Activated CD4-positive, alpha-beta T cell treated with anti-CD3 and anti-CD28 coated beads, Interleukin-2, amount 10 ng/mL, durations not matched to agents 7 days and 5 days (primary cell): ENCODE data around the gene CSF3R. TPM values are rescaled to one million over a fixed set of nuclear protein-coding genes. Genes with fewer than 3 reads are reported as not detected.

ENCODE experiments used
- CTCF ChIA-PET: fragments of 350-600 bp; sonication (Branson Sonifier 250); formaldehyde crosslinking; loops from one replicate; lab custom pipeline; 2021; ENCODE audit warnings: antibody characterized with exemption; lab: Charles Lee
- POLR2A ChIA-PET: fragments of 350-600 bp; sonication (Branson Sonifier 250); formaldehyde crosslinking; loops from one replicate; lab custom pipeline; 2021; ENCODE audit warnings: antibody characterized with exemption; lab: Charles Lee
- DNase-seq: peaks from one replicate; pipeline ENCODE4 v3.0.0-alpha.2; 2020
- H3K27ac Mint-ChIP-seq: one replicate; pipeline ENCODE4 v1.8.0; 2021; ENCODE audit warnings: mild to moderate bottlenecking, moderate library complexity, mixed read lengths
- H3K27me3 Mint-ChIP-seq: one replicate; pipeline ENCODE4 v1.8.0; 2021; ENCODE audit warnings: mixed read lengths
- H3K36me3 Mint-ChIP-seq: one replicate; pipeline ENCODE4 v1.8.0; 2021; ENCODE audit warnings: low read depth, mixed read lengths
- H3K4me1 Mint-ChIP-seq: one replicate; pipeline ENCODE4 v1.8.0; 2021; ENCODE audit warnings: mixed read lengths
- H3K4me3 Mint-ChIP-seq: one replicate; pipeline ENCODE4 v1.8.0; 2021; ENCODE audit warnings: mild to moderate bottlenecking, moderate library complexity, mixed read lengths
- H3K9me3 Mint-ChIP-seq: one replicate; pipeline ENCODE4 v1.8.0; 2021; ENCODE audit warnings: mixed read lengths
- total RNA-seq, 2 experiments: library from RNA; stranded (reverse); gene quantifications; one replicate each; pipeline ENCODE4 v1.2.3, GENCODE V29; 2021

The CSF3R gene
- total RNA-seq, result under 1 TPM; 0.29 to 0.32 TPM

- H3K4me3 Mint-ChIP-seq, result peak within 1 kb of the TSS; percentile 2
- no peak for DNase-seq
- H3K27me3 Mint-ChIP-seq, result peaks cover 1% of the 10 kb centered on the region
- H3K27ac Mint-ChIP-seq, result peak within 1 kb of the TSS; percentile 80
- H3K9me3 Mint-ChIP-seq, result no peaks in the 10 kb centered on the region
- H3K36me3 Mint-ChIP-seq, result no peaks in the 10 kb centered on the region
- ChIA-PET POLR2A (no interaction called here), CTCF (interaction anchor here (0.9 kb wide), 1 partner anchor 10 kb away, joined by 4 read pairs; no protein-coding TSS in a partner anchor)
- H3K4me1 Mint-ChIP-seq, result peaks cover 12% of the 10 kb centered on the region
Observed at GRCh38 chr1:36482724-36483388, at the start of gene CSF3R. TSS of gene CSF3R (minus strand) at chr1:36482913. CDS start at chr1:36479496, 3,417 bp downstream.

GRCh38 chr1:36531833-36532232, 49.1 kb upstream of the CSF3R start:
- no peak for DNase-seq
- CTCF ChIA-PET, result no interaction called here
- H3K27ac Mint-ChIP-seq, result no peak overlapping the region
- no peaks in the 10 kb centered on the region for H3K9me3 Mint-ChIP-seq
- no peak overlapping the region for H3K4me3 Mint-ChIP-seq
- no peaks in the 10 kb centered on the region for H3K4me1 Mint-ChIP-seq
- H3K27me3 Mint-ChIP-seq, result peaks cover 10% of the 10 kb centered on the region
- no peaks in the 10 kb centered on the region for H3K36me3 Mint-ChIP-seq
- POLR2A ChIA-PET, result no interaction called here

GRCh38 chr1:36530791-36531190, 48.1 kb upstream of the CSF3R start:
- CTCF ChIA-PET, result interaction anchor here (0.6 kb wide), 1 partner anchor 1500 kb away, joined by 5 read pairs; no protein-coding TSS in a partner anchor
- Mint-ChIP-seq H3K4me1 (no peaks in the 10 kb centered on the region), H3K9me3 (no peaks in the 10 kb centered on the region), H3K4me3 (no peak overlapping the region), H3K27me3 (peaks cover 5% of the 10 kb centered on the region), H3K27ac (no peak overlapping the region), H3K36me3 (no peaks in the 10 kb centered on the region)
- POLR2A ChIA-PET, result no interaction called here
- no peak for DNase-seq

- Mint-ChIP-seq H3K27me3 (peaks cover 5% of the 10 kb centered on the region), H3K36me3 (no peaks in the 10 kb centered on the region), H3K4me3 (no peak overlapping the region), H3K4me1 (no peaks in the 10 kb centered on the region), H3K9me3 (no peaks in the 10 kb centered on the region), H3K27ac (no peak overlapping the region)
- CTCF ChIA-PET, result no interaction called here
- DNase-seq, result no peak
- POLR2A ChIA-PET, result no interaction called here
Observed at GRCh38 chr1:36530261-36530660, 47.5 kb upstream of the CSF3R start.

GRCh38 chr1:36529769-36530260, 47.1 kb upstream of the CSF3R start:
- CTCF ChIA-PET, result no interaction called here
- DNase-seq, result no peak
- POLR2A ChIA-PET, result no interaction called here
- no peaks in the 10 kb centered on the region for H3K4me1 Mint-ChIP-seq
- H3K9me3 Mint-ChIP-seq, result no peaks in the 10 kb centered on the region
- no peak overlapping the region for H3K4me3 Mint-ChIP-seq
- H3K27ac Mint-ChIP-seq, result no peak overlapping the region
- H3K36me3 Mint-ChIP-seq, result no peaks in the 10 kb centered on the region
- H3K27me3 Mint-ChIP-seq, result peaks cover 3% of the 10 kb centered on the region

GRCh38 chr1:36528361-36529349, 45.9 kb upstream of the CSF3R start:
- H3K27me3 Mint-ChIP-seq, result peaks cover 3% of the 10 kb centered on the region
- DNase-seq, result no peak
- H3K36me3 Mint-ChIP-seq, result no peaks in the 10 kb centered on the region
- peaks cover 7% of the 10 kb centered on the region for H3K4me1 Mint-ChIP-seq
- ChIA-PET CTCF (no interaction called here), POLR2A (no interaction called here)
- H3K27ac Mint-ChIP-seq, result no peak overlapping the region
- H3K9me3 Mint-ChIP-seq, result no peaks in the 10 kb centered on the region
- no peak overlapping the region for H3K4me3 Mint-ChIP-seq

GRCh38 chr1:36525166-36525565, 42.5 kb upstream of the CSF3R start:
- H3K4me3 Mint-ChIP-seq, result no peak overlapping the region
- H3K4me1 Mint-ChIP-seq, result peaks cover 8% of the 10 kb centered on the region
- H3K36me3 Mint-ChIP-seq, result no peaks in the 10 kb centered on the region
- DNase-seq, result no peak
- H3K27me3 Mint-ChIP-seq, result no peaks in the 10 kb centered on the region
- ChIA-PET CTCF (interaction anchor here (0.6 to 1.5 kb wide), 2 partner anchors 9 to 48 kb away, joined by 3 to 10 read pairs; no protein-coding TSS in a partner anchor), POLR2A (no interaction called here)
- H3K27ac Mint-ChIP-seq, result no peak overlapping the region
- no peaks in the 10 kb centered on the region for H3K9me3 Mint-ChIP-seq

GRCh38 chr1:36524359-36525062, 41.8 kb upstream of the CSF3R start:
- CTCF ChIA-PET, result interaction anchor here (1.5 kb wide), 1 partner anchor 8 kb away, joined by 10 read pairs; no protein-coding TSS in a partner anchor
- Mint-ChIP-seq H3K4me1 (peaks cover 8% of the 10 kb centered on the region), H3K27ac (no peak overlapping the region), H3K36me3 (no peaks in the 10 kb centered on the region), H3K4me3 (no peak overlapping the region), H3K27me3 (no peaks in the 10 kb centered on the region), H3K9me3 (no peaks in the 10 kb centered on the region)
- DNase-seq, result no peak
- POLR2A ChIA-PET, result no interaction called here

GRCh38 chr1:36523850-36524249, 41.1 kb upstream of the CSF3R start:
- DNase-seq, result no peak
- ChIA-PET POLR2A (no interaction called here), CTCF (no interaction called here)
- H3K27me3 Mint-ChIP-seq, result no peaks in the 10 kb centered on the region
- H3K4me1 Mint-ChIP-seq, result peaks cover 8% of the 10 kb centered on the region
- no peaks in the 10 kb centered on the region for H3K9me3 Mint-ChIP-seq
- H3K27ac Mint-ChIP-seq, result no peak overlapping the region
- H3K36me3 Mint-ChIP-seq, result no peaks in the 10 kb centered on the region
- no peak overlapping the region for H3K4me3 Mint-ChIP-seq

GRCh38 chr1:36523230-36523495, 40.5 kb upstream of the CSF3R start:
- POLR2A ChIA-PET, result no interaction called here

GRCh38 chr1:36522461-36523229, 39.9 kb upstream of the CSF3R start:
- no peak for DNase-seq
- Mint-ChIP-seq H3K27me3 (no peaks in the 10 kb centered on the region), H3K36me3 (no peaks in the 10 kb centered on the region), H3K27ac (no peak overlapping the region), H3K4me3 (no peak overlapping the region), H3K9me3 (no peaks in the 10 kb centered on the region), H3K4me1 (peaks cover 8% of the 10 kb centered on the region)
- CTCF ChIA-PET, result interaction anchor here (0.5 kb wide), 1 partner anchor 1460 kb away, joined by 3 read pairs; no protein-coding TSS in a partner anchor
- POLR2A ChIA-PET, result no interaction called here

More at GRCh38 chr1:36523230-36523495, 40.5 kb upstream of the CSF3R start:
- Mint-ChIP-seq H3K4me3 (no peak overlapping the region), H3K36me3 (no peaks in the 10 kb centered on the region), H3K27me3 (no peaks in the 10 kb centered on the region), H3K4me1 (peaks cover 8% of the 10 kb centered on the region), H3K9me3 (no peaks in the 10 kb centered on the region), H3K27ac (no peak overlapping the region)
- CTCF ChIA-PET, result interaction anchor here (0.5 kb wide), 1 partner anchor 1460 kb away, joined by 3 read pairs; no protein-coding TSS in a partner anchor
- DNase-seq, result no peak

GRCh38 chr1:36522021-36522420, 39.3 kb upstream of the CSF3R start:
- Mint-ChIP-seq H3K36me3 (no peaks in the 10 kb centered on the region), H3K9me3 (no peaks in the 10 kb centered on the region), H3K27ac (no peak overlapping the region), H3K4me3 (no peak overlapping the region), H3K27me3 (no peaks in the 10 kb centered on the region), H3K4me1 (peaks cover 8% of the 10 kb centered on the region)
- DNase-seq, result no peak
- ChIA-PET POLR2A (no interaction called here), CTCF (no interaction called here)
